Nephron (organoid): Measurements from ENCODE around the gene DES.

Experiments
- H3K27ac Mint-ChIP-seq, 3 experiments: 2 replicates each; pipeline ENCODE4 v1.8.0; 2020; ENCODE audit warnings: mixed read lengths in 3 of 3, mild to moderate bottlenecking in 2 of 3, moderate library complexity in 1 of 3
- H3K27me3 Mint-ChIP-seq: 2 replicates; pipeline ENCODE4 v1.8.0; 2021; ENCODE audit warnings: low read depth, mild to moderate bottlenecking, moderate library complexity, mixed read lengths
- H3K36me3 Mint-ChIP-seq: 2 replicates; pipeline ENCODE4 v1.8.0; 2020; ENCODE audit warnings: low read depth, mixed read lengths
- H3K4me1 Mint-ChIP-seq: 2 replicates; pipeline ENCODE4 v1.8.0; 2020; ENCODE audit warnings: mixed read lengths
- H3K4me3 Mint-ChIP-seq, 3 experiments: 2 replicates each; pipeline ENCODE4 v1.8.0; 2020; ENCODE audit warnings: mild to moderate bottlenecking in 3 of 3, mixed read lengths in 3 of 3, moderate library complexity in 2 of 3
- H3K9me3 Mint-ChIP-seq: 2 replicates; pipeline ENCODE4 v1.8.0; 2020; ENCODE audit warnings: mixed read lengths
- TF ChIP-seq, protein P1 (sequence below), 3 experiments: fragments of 200-600 bp; sonication (generic); IDR thresholded peaks; one replicate each; pipeline ENCODE4 v1.5.0; 2021; ENCODE audit warnings: antibody characterized with exemption in 3 of 3; ENCODE audit not compliant: unreplicated experiment in 3 of 3

Gene DES

DNA sequence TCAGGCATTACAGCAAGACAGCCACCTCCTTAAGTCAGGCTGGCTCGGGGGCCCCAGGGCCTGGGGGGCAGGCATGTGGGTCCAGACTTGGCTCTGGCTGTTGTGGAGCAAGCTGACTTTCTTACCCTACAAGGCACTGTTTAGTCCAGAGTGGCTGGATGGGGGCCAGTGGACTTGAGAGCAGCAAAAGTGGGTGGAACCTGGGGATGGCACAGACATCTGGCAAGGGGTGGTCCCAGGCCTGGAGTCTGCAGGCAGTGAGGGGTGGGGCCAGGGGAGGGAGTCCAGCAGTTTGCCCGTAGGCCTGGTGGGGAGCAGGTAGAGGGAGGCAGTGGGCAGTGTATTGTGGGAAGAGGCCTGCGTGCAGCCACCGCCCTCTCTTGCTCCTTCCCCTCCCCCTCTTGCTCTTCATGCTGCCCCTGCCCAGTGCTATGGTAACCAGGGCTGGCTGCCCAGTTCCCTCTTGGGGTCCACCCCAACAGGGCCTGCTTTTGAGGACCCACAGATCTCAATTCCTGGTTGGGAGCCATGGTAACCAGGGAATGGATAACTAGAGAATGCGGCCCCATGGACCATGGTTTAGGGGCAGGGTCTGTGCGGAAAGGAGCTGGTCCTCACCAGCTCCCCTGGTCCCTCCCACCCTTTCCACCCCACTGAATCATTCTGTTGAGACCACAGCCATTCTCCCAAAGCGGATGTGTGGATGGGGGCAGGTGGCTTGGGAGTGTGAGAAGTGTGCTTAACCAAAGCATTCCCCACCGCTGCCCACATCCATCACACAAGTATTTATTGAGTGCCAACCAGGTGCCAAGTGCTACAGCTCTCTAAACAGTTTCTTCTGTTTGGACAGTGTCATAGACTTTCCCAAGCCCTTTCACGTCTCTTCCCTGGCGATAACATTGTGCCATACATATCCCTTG, 35.8 kb downstream of the DES start:
- H3K27ac Mint-ChIP-seq: peak overlapping the region in 2 of 3 experiments; percentile 14 to 77
- H3K9me3 Mint-ChIP-seq: no peaks in the 10 kb centered on the region
- H3K4me3 Mint-ChIP-seq: peak overlapping the region in 1 of 3 experiments; percentile 15
- H3K36me3 Mint-ChIP-seq: peaks cover 11% of the 10 kb centered on the region
- H3K4me1 Mint-ChIP-seq: peaks cover 50% of the 10 kb centered on the region
- TF ChIP-seq, protein P1, sequence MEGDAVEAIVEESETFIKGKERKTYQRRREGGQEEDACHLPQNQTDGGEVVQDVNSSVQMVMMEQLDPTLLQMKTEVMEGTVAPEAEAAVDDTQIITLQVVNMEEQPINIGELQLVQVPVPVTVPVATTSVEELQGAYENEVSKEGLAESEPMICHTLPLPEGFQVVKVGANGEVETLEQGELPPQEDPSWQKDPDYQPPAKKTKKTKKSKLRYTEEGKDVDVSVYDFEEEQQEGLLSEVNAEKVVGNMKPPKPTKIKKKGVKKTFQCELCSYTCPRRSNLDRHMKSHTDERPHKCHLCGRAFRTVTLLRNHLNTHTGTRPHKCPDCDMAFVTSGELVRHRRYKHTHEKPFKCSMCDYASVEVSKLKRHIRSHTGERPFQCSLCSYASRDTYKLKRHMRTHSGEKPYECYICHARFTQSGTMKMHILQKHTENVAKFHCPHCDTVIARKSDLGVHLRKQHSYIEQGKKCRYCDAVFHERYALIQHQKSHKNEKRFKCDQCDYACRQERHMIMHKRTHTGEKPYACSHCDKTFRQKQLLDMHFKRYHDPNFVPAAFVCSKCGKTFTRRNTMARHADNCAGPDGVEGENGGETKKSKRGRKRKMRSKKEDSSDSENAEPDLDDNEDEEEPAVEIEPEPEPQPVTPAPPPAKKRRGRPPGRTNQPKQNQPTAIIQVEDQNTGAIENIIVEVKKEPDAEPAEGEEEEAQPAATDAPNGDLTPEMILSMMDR (IDR thresholded peaks at IDR 0.05; ENCODE audit: unreplicated experiment in 3 of 3): no peak
- H3K27me3 Mint-ChIP-seq: peaks cover 20% of the 10 kb centered on the region

DNA sequence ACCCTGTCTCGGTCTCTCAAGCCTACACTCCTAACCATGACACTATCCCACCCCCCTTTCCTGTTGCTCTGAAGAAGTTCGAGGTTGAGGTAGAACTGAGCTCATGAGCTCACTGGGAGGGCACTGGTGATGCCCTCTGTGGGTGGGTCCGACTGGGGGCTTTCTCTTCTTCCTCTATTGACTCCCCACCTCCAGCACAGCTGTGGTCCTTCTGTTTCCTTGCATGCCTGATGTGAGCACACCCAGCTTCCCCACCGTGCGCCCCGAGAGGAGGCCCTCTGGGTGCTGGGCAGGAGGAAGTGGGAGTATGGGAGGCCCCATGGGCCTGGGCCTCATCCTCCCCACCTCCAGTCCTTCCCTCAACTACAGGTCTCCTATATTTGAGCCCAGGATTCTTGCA, 37.4 kb downstream of the DES start:
- peaks cover 52% of the 10 kb centered on the region for H3K4me1 Mint-ChIP-seq
- H3K9me3 Mint-ChIP-seq: no peaks in the 10 kb centered on the region
- TF ChIP-seq, protein P1 (IDR thresholded peaks at IDR 0.05; ENCODE audit: unreplicated experiment in 3 of 3): no peak
- no peak overlapping the region for H3K27ac Mint-ChIP-seq
- peaks cover 8% of the 10 kb centered on the region for H3K27me3 Mint-ChIP-seq
- H3K4me3 Mint-ChIP-seq: no peak overlapping the region
- peaks cover 7% of the 10 kb centered on the region for H3K36me3 Mint-ChIP-seq

DNA sequence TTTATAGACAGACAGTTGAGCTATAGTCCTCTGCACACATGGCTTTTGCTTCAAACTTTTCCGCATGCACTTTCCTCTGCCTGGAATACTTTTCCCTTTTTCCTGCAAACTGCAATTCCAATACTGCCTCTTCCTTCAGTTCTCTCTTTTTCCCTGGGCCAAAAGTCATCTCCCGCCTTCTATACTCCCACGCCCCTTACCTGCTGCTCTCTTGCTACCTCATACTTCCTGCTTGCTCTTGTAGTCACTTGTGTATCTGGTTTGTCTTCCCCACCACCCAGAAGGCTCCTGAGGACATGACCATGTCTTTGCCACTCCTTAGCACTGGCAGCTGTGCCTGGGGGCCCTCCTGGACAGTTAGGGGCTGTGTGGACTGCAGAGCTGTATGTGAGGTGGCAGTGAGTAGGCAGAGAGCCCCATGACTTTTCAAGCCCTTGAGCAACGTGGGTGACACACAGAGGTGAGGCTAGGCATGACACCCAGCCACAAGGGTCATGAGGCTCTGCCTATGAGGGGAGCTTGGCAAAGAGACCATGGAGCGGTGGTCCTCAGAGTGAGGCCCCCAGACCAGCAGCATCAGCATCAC, 39.7 kb downstream of the DES start:
- H3K36me3 Mint-ChIP-seq: peaks cover 12% of the 10 kb centered on the region
- TF ChIP-seq, protein P1 (IDR thresholded peaks at IDR 0.05; ENCODE audit: unreplicated experiment in 3 of 3): no peak
- no peak overlapping the region for H3K4me3 Mint-ChIP-seq
- no peak overlapping the region for H3K27ac Mint-ChIP-seq
- peaks cover 35% of the 10 kb centered on the region for H3K4me1 Mint-ChIP-seq
- no peaks in the 10 kb centered on the region for H3K27me3 Mint-ChIP-seq
- H3K9me3 Mint-ChIP-seq: no peaks in the 10 kb centered on the region

DNA sequence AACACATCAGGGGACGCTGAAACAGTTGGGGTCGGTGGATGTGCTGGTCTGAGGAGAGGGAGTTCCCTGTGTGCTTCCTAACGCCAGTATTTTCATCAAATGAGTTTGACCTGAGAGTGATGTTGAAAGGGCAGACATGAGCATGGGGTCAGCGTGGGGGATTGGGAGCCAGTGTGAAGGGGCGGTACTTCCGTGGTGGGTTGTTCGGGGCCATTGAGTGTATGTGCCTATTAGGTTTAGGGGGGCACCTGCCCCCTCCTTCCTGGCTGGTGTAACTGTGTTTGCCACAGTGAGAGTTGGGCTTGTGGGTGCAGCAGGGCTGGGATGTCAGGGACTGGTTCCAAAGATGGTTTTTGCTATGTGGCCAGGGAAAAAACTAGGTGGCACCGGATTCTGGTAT, 40.8 kb downstream of the DES start:
- Mint-ChIP-seq H3K9me3 (no peaks in the 10 kb centered on the region), H3K4me1 (peaks cover 27% of the 10 kb centered on the region), H3K27ac (peak overlapping the region in 1 of 3 experiments; percentile 12)

DNA sequence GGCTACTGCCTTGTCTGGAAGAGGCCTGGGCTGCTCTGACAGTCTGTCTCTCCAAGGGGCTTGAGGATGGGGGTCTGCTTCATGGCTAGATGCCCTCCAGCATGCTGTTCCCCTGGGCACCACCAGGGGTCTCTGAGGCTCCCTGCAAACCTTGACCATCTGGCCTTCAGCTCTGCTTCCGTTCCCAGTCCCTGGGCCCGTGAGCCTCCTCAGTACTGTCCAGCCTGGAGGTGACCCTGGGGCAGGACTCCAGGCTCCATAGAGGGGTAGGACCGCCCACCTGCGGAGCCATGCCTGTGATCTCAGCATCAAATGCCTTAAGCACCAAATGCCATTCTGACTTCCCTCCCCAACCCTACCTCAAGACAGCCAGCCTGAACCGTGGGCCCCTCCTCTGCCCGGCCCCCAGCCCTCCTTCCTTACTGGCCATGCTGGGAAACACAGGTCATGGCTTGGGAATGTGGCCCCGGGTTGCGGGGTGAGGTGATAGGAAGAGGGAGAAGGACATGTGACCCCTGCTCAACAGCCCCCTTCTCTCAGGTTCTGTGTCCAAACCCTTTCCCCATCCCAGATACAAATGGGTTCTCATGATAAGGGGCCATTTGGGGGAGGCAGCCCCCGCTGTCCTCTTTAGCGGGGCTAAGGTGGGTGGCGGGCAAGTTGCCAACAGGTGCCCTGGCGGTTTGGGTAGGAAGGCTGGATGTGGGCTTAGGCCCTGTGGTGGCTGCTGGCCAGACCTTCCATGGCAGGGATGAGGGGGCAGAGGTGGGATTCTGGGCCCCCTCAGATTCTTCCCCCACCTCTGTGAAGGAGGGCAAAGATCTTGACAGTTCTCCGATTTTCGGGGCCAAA, 41.5 kb downstream of the DES start:
- H3K4me3 Mint-ChIP-seq: peak overlapping the region in 2 of 3 experiments; percentile 14 to 70
- H3K9me3 Mint-ChIP-seq: no peaks in the 10 kb centered on the region
- peaks cover 8% of the 10 kb centered on the region for H3K36me3 Mint-ChIP-seq
- no peaks in the 10 kb centered on the region for H3K27me3 Mint-ChIP-seq
- H3K27ac Mint-ChIP-seq: peak overlapping the region; percentile 72 to 80 (median 72)
- peaks cover 27% of the 10 kb centered on the region for H3K4me1 Mint-ChIP-seq
- TF ChIP-seq, protein P1 (IDR thresholded peaks at IDR 0.05; ENCODE audit: unreplicated experiment in 3 of 3): peak; percentile 78 to 84 (median 84)

More for the DNA sequence above, 40.8 kb downstream of the DES start:
- Mint-ChIP-seq H3K36me3 (peaks cover 8% of the 10 kb centered on the region), H3K4me3 (no peak overlapping the region), H3K27me3 (no peaks in the 10 kb centered on the region)
- TF ChIP-seq, protein P1 (IDR thresholded peaks at IDR 0.05; ENCODE audit: unreplicated experiment in 3 of 3): no peak
